K562 (cell line): ENCODE measurements around the gene ANKRD24. TPM values are rescaled to one million over a fixed set of nuclear protein-coding genes. Genes with fewer than 3 reads are reported as not detected.

Experiments
- ATAC-seq: fragments of 200-7000 bp; cut with Tn5 transposase; 3 replicates; pipeline ENCODE4 v1.9.1; 2020; ENCODE audit warnings: moderate library complexity
- BruUV-seq: library from RNA; stranded (reverse); fragments of 400-500 nt; replicated peaks from 2 replicates; lab custom pipeline; 2021; lab: Mats Ljungman, UMichigan
- CTCF ChIA-PET: fragments of 300-600 bp; formaldehyde crosslinking; extraction: SDS; loops from one replicate; lab custom pipeline; 2021; ENCODE audit warnings: low intra/inter-chr PET ratio; lab: Yijun Ruan, JAX
- POLR2A ChIA-PET: fragments of 300-600, 350-650 bp; sonication (Branson Sonifier 250); formaldehyde crosslinking; extraction: SDS; loops from one replicate; lab custom pipeline; 2021; ENCODE audit warnings: antibody characterized with exemption, inconsistent platforms; lab: Yijun Ruan, JAX
- DNase-seq, 4 experiments: peaks; one replicate each; pipeline versions ENCODE4 v3.0.0 to v3.0.0-alpha.2; 2011 to 2018; ENCODE audit warnings: low spot score in 3 of 4, mixed read lengths in 3 of 4; ENCODE audit errors: extremely low read depth in 1 of 4
- FAIRE-seq: peaks from 2 replicates; lab custom pipeline; 2011; peaks lifted over from hg19 to GRCh38; lab: Jason Lieb, UNC
- H2AFZ ChIP-seq: 2 replicates; pipeline ENCODE4 v1.6.0; 2011; ENCODE audit warnings: low read depth, low read length, control low read depth, inconsistent platforms
- H3K27ac ChIP-seq: fragments of 200-600 bp; 3 replicates; pipeline ENCODE4 v1.8.0; 2011; ENCODE audit warnings: low read depth, mild to moderate bottlenecking, control low read depth, inconsistent platforms, low read length, moderate library complexity, mixed read lengths; ENCODE audit errors: extremely low read depth
- H3K27me3 ChIP-seq, 2 experiments: fragments of 300-600 bp in 1 of 2; 2 replicates in 1 of 2; 3 replicates in 1 of 2; pipeline versions ENCODE4 v1.6.0 to v1.8.0; 2011; ENCODE audit warnings: inconsistent platforms in 2 of 2, low read length in 2 of 2, mild to moderate bottlenecking in 1 of 2, mixed read lengths in 1 of 2, moderate library complexity in 1 of 2; ENCODE audit not compliant: control insufficient read depth in 2 of 2, insufficient read depth in 2 of 2
- H3K36me3 ChIP-seq: fragments of 300-600 bp; 3 replicates; pipeline ENCODE4 v1.8.0; 2011; ENCODE audit warnings: mild to moderate bottlenecking, low read length, inconsistent platforms; ENCODE audit not compliant: control insufficient read depth, insufficient read depth
- H3K4me1 ChIP-seq, 2 experiments: fragments of 200-600 bp in 1 of 2; replicated peaks in 1 of 2; 2 replicates in 1 of 2; 3 replicates in 1 of 2; pipeline versions ENCODE4 v1.5.1 to v1.8.0; 2011; ENCODE audit warnings: inconsistent platforms in 2 of 2, low read length in 2 of 2, mild to moderate bottlenecking in 1 of 2, mixed read lengths in 1 of 2, moderate library complexity in 1 of 2; ENCODE audit not compliant: control insufficient read depth in 2 of 2, insufficient read depth in 2 of 2
- H3K4me2 ChIP-seq: 2 replicates; pipeline ENCODE4 v1.6.1; 2011; ENCODE audit warnings: low read length, control low read depth, inconsistent platforms, mixed read lengths; ENCODE audit not compliant: insufficient read depth
- H3K4me3 ChIP-seq: fragments of 200-600 bp; sonication (generic), shearing (Covaris generic); 2 replicates; pipeline ENCODE4 v1.5.1; 2016; ENCODE audit warnings: control low read depth, inconsistent platforms
- H3K79me2 ChIP-seq: fragments of 200-600 bp; 3 replicates; pipeline ENCODE4 v1.8.0; 2011; ENCODE audit warnings: low read length, inconsistent platforms; ENCODE audit not compliant: control insufficient read depth, insufficient read depth
- H3K9ac ChIP-seq, 2 experiments: 2 replicates each; pipeline versions ENCODE4 v1.6.0 to v1.6.1; 2011; ENCODE audit warnings: low read depth in 2 of 2, low read length in 2 of 2, control low read depth in 1 of 2, inconsistent platforms in 1 of 2, mild to moderate bottlenecking in 1 of 2, mixed read lengths in 1 of 2; ENCODE audit not compliant: insufficient read depth in 1 of 2
- H3K9me1 ChIP-seq: one replicate; pipeline ENCODE4 v1.6.0; 2011; ENCODE audit warnings: inconsistent platforms, mild to moderate bottlenecking, low read length, moderate library complexity; ENCODE audit not compliant: control insufficient read depth, insufficient read depth
- H3K9me3 ChIP-seq: replicated peaks from 2 replicates; pipeline ENCODE4 v1.5.1; 2011; ENCODE audit warnings: low read depth, low read length, inconsistent platforms; ENCODE audit not compliant: control insufficient read depth, insufficient read depth
- H4K20me1 ChIP-seq: replicated peaks from 2 replicates; pipeline ENCODE4 v1.6.1; 2011; ENCODE audit warnings: low read length, inconsistent platforms, mixed read lengths; ENCODE audit not compliant: control insufficient read depth, insufficient read depth
- BHLHE40 ChIP-seq: IDR thresholded peaks from 2 replicates; pipeline ENCODE4 v1.6.1; 2011; ENCODE audit warnings: low read length, improper control_type of control experiment
- CBX1 ChIP-seq: sonication (generic); IDR thresholded peaks from 2 replicates; pipeline ENCODE4 v1.6.1; 2016; ENCODE audit warnings: antibody characterized with exemption, low read depth, mild to moderate bottlenecking
- CBX3 ChIP-seq, 2 experiments: IDR thresholded peaks; 1 replicate in 1 of 2; 2 replicates in 1 of 2; pipeline ENCODE4 v1.6.1; 2012; ENCODE audit warnings: inconsistent platforms in 2 of 2, low read length in 2 of 2, borderline replicate concordance in 1 of 2, control low read depth in 1 of 2
- CBX5 ChIP-seq: IDR thresholded peaks from 2 replicates; pipeline ENCODE4 v1.6.1; 2014; ENCODE audit warnings: low read depth, borderline replicate concordance
- DNMT1 ChIP-seq: fragments of 450-650 bp; IDR thresholded peaks from 2 replicates; pipeline ENCODE4 v1.6.1; 2016; ENCODE audit warnings: antibody characterized with exemption, mild to moderate bottlenecking
- GABPA ChIP-seq: fragments of 200-800 bp; sonication (Bioruptor generic); conservative IDR thresholded peaks from 2 replicates; pipeline ENCODE4 v1.6.1; 2016; ENCODE audit warnings: low read depth, missing genetic modification characterization, missing compliant biosample characterization
- HMG20A ChIP-seq: fragments of 450-650 bp; formaldehyde crosslinking; conservative IDR thresholded peaks from 2 replicates; pipeline ENCODE4 v1.4.0; 2020; ENCODE audit warnings: mild to moderate bottlenecking, mixed read lengths
- TRIM28 ChIP-seq: fragments of 450-650 bp; IDR thresholded peaks from 2 replicates; pipeline ENCODE4 v1.6.1; 2017
- WGBS: fragments of 100-300 bp; shearing (Covaris generic); methylation state at CpG from one replicate; pipeline ENCODE4 v1.1.6; 2016; ENCODE audit warnings: low coverage, mixed read lengths; ENCODE audit not compliant: insufficient coverage; ENCODE audit errors: missing lambda C conversion rate; 5-methylcytosine and 5-hydroxymethylcytosine counted together
- in situ Hi-C: fragments of 300-500 bp; cut with MboI; formaldehyde crosslinking; loops from 4 replicates; pipeline ENCODE4 v1.15.0; 2018; ENCODE audit warnings: inconsistent platforms, mixed read lengths
- intact Hi-C: fragments of 100-400 bp; cut with micrococcal nuclease; formaldehyde crosslinking; loops from 2 replicates; pipeline ENCODE4 v1.14.2; 2022
- polyA plus RNA-seq, 8 experiments: library from polyadenylated mRNA; depleted of rRNA in 4 of 8; stranded (reverse) in 5 of 8; unstranded in 3 of 8; fragments of >200 nt; fragmentation: Nextera tagmentation in 2 of 8; fragmentation: Illumina TruSeq in 1 of 8; extraction: Ambion mirVana in 2 of 8; extraction: Trizol in 1 of 8; gene quantifications; 2 replicates each; pipeline versions ENCODE4 v1.2.1 to v1.2.3, GENCODE V29; 2011 to 2014; ENCODE audit warnings: inconsistent platforms in 1 of 8, missing spikeins in 1 of 8
- total RNA-seq, 7 experiments: library from RNA; depleted of rRNA in 6 of 7; stranded (reverse); fragments of >200 nt in 6 of 7; fragmentation: Illumina TruSeq in 2 of 7; extraction: Trizol in 2 of 7; gene quantifications; 2 replicates each; pipeline versions ENCODE4 v1.2.1 to v1.2.3, GENCODE V29; 2011 to 2021; ENCODE audit warnings: low replicate concordance in 1 of 7
- TF ChIP-seq, protein P1 (sequence below): IDR thresholded peaks from 3 replicates; pipeline ENCODE4 v1.6.1; 2011; ENCODE audit warnings: borderline replicate concordance, mild to moderate bottlenecking, moderate library complexity; ENCODE audit not compliant: insufficient read length; ENCODE audit errors: extremely low read depth
- TF ChIP-seq, protein P2 (sequence below): fragments of 450-650 bp; IDR thresholded peaks from 2 replicates; pipeline ENCODE4 v1.6.1; 2018; ENCODE audit warnings: mild to moderate bottlenecking, low read depth; ENCODE audit not compliant: partially characterized antibody
- TF ChIP-seq, protein P3 (sequence below): fragments of 250-450 bp; sonication (Bioruptor Pico); IDR thresholded peaks from 2 replicates; pipeline ENCODE4 v1.4.0; 2020; ENCODE audit warnings: mild to moderate bottlenecking, moderate library complexity

The ANKRD24 gene
- total and polyA plus RNA-seq, 9 of the 15 experiments (the other 6 are each of a cell fraction or from before 2014, with no cell fraction given), result 0.07 to 0.12 (median 0.09) TPM; not detected in 5

DNA sequence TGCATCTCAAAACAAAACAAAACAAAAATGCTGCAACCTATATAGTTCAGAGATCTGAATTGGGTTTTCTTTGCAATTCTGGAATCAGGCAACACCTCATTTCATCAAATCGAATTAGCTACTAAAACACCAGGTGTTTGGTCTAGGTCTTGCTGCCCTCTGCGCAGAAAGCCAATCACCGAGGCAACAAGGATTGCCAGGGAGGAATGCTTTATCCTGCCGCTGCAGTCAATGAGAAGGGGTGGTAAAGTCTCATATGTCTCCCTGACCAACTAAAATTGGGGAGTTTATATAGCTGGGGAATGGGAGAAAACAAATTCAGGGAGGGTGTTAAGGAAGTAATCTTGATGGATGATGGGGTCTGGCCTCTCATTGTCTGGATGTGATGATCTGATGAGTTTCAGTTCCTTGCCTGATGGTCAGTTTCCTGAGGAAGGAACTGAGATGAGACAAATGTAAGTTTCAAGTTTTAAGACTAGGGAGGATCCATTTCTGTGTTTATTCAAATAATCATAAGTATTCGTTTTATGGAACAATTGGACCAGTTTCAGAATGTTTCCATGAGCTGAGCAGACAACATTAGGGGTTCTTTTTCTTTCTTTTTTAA, 59.4 kb downstream of the ANKRD24 start:
- BruUV-seq, result no TSS peak
- FAIRE-seq (no peak), ATAC-seq (no peak), DNase-seq (peak in 1 of 4 experiments; percentile 2)
- no peak overlapping the region for H3K9ac ChIP-seq
- no peak overlapping the region for H3K4me3 ChIP-seq
- CTCF ChIA-PET, result no interaction called here
- H4K20me1 ChIP-seq, result no peaks in the 10 kb centered on the region
- POLR2A ChIA-PET, result no interaction called here
- H3K4me1 ChIP-seq, result peaks cover 1 to 5% of the 10 kb centered on the region in 2 experiments; a peak in 4 of 5 replicates
- peaks cover 2 to 6% of the 10 kb centered on the region in 2 experiments; a peak in 3 of 5 replicates for H3K27me3 ChIP-seq
- no peaks in the 10 kb centered on the region for H3K36me3 ChIP-seq
- TF ChIP-seq, protein P1, sequence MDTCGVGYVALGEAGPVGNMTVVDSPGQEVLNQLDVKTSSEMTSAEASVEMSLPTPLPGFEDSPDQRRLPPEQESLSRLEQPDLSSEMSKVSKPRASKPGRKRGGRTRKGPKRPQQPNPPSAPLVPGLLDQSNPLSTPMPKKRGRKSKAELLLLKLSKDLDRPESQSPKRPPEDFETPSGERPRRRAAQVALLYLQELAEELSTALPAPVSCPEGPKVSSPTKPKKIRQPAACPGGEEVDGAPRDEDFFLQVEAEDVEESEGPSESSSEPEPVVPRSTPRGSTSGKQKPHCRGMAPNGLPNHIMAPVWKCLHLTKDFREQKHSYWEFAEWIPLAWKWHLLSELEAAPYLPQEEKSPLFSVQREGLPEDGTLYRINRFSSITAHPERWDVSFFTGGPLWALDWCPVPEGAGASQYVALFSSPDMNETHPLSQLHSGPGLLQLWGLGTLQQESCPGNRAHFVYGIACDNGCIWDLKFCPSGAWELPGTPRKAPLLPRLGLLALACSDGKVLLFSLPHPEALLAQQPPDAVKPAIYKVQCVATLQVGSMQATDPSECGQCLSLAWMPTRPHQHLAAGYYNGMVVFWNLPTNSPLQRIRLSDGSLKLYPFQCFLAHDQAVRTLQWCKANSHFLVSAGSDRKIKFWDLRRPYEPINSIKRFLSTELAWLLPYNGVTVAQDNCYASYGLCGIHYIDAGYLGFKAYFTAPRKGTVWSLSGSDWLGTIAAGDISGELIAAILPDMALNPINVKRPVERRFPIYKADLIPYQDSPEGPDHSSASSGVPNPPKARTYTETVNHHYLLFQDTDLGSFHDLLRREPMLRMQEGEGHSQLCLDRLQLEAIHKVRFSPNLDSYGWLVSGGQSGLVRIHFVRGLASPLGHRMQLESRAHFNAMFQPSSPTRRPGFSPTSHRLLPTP, result no peak
- TF ChIP-seq CBX5 (peak; percentile 89), GABPA (tag) (no peak), CBX1 (peak; percentile 84; the same call in 1 of the 2 replicates), HMG20A (CRISPR knock-in tag) (no peak), BHLHE40 (no peak), TRIM28 (peak; percentile 86), DNMT1 (no peak), CBX3 (IDR thresholded peaks at IDR 0.05; ENCODE audit: borderline replicate concordance in 1 of 2, low read length in 2 of 2) (peak in 1 of 2 experiments; percentile 77; a peak in 2 of 3 replicates)
- TF ChIP-seq, protein P2, sequence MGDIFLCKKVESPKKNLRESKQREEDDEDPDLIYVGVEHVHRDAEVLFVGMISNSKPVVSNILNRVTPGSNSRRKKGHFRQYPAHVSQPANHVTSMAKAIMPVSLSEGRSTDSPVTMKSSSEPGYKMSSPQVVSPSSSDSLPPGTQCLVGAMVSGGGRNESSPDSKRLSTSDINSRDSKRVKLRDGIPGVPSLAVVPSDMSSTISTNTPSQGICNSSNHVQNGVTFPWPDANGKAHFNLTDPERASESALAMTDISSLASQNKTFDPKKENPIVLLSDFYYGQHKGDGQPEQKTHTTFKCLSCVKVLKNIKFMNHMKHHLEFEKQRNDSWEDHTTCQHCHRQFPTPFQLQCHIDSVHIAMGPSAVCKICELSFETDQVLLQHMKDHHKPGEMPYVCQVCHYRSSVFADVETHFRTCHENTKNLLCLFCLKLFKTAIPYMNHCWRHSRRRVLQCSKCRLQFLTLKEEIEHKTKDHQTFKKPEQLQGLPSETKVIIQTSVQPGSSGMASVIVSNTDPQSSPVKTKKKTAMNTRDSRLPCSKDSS, result peak; percentile 55
- TF ChIP-seq, protein P3, sequence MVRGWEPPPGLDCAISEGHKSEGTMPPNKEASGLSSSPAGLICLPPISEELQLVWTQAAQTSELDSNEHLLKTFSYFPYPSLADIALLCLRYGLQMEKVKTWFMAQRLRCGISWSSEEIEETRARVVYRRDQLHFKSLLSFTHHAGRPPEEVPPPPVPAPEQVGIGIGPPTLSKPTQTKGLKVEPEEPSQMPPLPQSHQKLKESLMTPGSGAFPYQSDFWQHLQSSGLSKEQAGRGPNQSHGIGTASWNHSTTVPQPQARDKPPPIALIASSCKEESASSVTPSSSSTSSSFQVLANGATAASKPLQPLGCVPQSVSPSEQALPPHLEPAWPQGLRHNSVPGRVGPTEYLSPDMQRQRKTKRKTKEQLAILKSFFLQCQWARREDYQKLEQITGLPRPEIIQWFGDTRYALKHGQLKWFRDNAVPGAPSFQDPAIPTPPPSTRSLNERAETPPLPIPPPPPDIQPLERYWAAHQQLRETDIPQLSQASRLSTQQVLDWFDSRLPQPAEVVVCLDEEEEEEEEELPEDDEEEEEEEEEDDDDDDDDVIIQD (CRISPR knock-in tag), result no peak
- H3K9me1 ChIP-seq, result no peaks in the 10 kb centered on the region
- no peak overlapping the region for H3K4me2 ChIP-seq
- intact Hi-C loops, result no loop called here
- H3K9me3 ChIP-seq, result peaks cover 7% of the 10 kb centered on the region
- H2AFZ ChIP-seq, result no peak overlapping the region
- H3K79me2 ChIP-seq, result no peaks in the 10 kb centered on the region
- no peak overlapping the region for H3K27ac ChIP-seq
- in situ Hi-C loops, result no loop called here
- 41% methylated on average over 5 of the region's 5 CpGs for WGBS
